K562 (cell line): ENCODE results near the gene LTBP1. TPM values are rescaled to one million over a fixed set of nuclear protein-coding genes. Genes with fewer than 3 reads are reported as not detected.
A peak's percentile ranks its signal among the peaks of the same experiment; 100 is the strongest.

Experiments used
- ATF6 ChIP-seq: sonication (generic); formaldehyde crosslinking; IDR thresholded peaks from 2 replicates; pipeline ENCODE4 v1.4.0; 2020; ENCODE audit warnings: mild to moderate bottlenecking, missing genetic modification reagents
- CSDE1 ChIP-seq, 2 experiments: fragments of 450-650 bp; IDR thresholded peaks; 2 replicates each; pipeline ENCODE4 v1.6.1; 2016; ENCODE audit warnings: mild to moderate bottlenecking in 1 of 2
- ELF4 ChIP-seq: fragments of 450-650 bp; formaldehyde crosslinking; IDR thresholded peaks from 2 replicates; pipeline ENCODE4 v1.4.0; 2022; ENCODE audit warnings: missing genetic modification characterization
- ETV6 ChIP-seq, 3 experiments: fragments of 150-350 bp in 1 of 3; sonication (generic) in 1 of 3; formaldehyde crosslinking in 1 of 3; IDR thresholded peaks; 2 replicates each; pipeline versions ENCODE4 v1.6.1 to v1.8.0; 2014 to 2022; ENCODE audit warnings: borderline replicate concordance in 2 of 3, low read depth in 2 of 3, antibody characterized with exemption in 1 of 3, low read length in 1 of 3, mild to moderate bottlenecking in 1 of 3, missing genetic modification reagents in 1 of 3
- GTF3C2 ChIP-seq: IDR thresholded peaks from 3 replicates; pipeline ENCODE4 v1.6.1; 2011; ENCODE audit warnings: borderline replicate concordance, mild to moderate bottlenecking, moderate library complexity; ENCODE audit not compliant: insufficient read length; ENCODE audit errors: extremely low read depth
- HSF4 ChIP-seq: fragments of 250-450 bp; sonication (Bioruptor Pico); IDR thresholded peaks from 2 replicates; pipeline ENCODE4 v2.1.2; 2022; ENCODE audit warnings: mild to moderate bottlenecking, moderate library complexity, borderline replicate concordance
- MNT ChIP-seq, 2 experiments: fragments of 450-650 bp; conservative IDR thresholded peaks; 2 replicates each; pipeline ENCODE4 v1.6.1; 2017; ENCODE audit warnings: mild to moderate bottlenecking in 2 of 2, moderate library complexity in 2 of 2
- OTX1 ChIP-seq: fragments of 450-650 bp; formaldehyde crosslinking; IDR thresholded peaks from 2 replicates; pipeline ENCODE4 v1.4.0; 2022; ENCODE audit warnings: mild to moderate bottlenecking
- SMARCA4 ChIP-seq: fragments of 450-650 bp; IDR thresholded peaks from 2 replicates; pipeline ENCODE4 v1.6.1; 2016
- SMC3 ChIP-seq: conservative IDR thresholded peaks from 2 replicates; pipeline ENCODE4 v1.6.1; 2011; ENCODE audit warnings: low read depth, low read length, improper control_type of control experiment; ENCODE audit not compliant: insufficient read depth
- SP1 ChIP-seq: sonication (generic); formaldehyde crosslinking; IDR thresholded peaks from 2 replicates; pipeline ENCODE4 v1.8.1; 2022; ENCODE audit warnings: mild to moderate bottlenecking, missing genetic modification reagents
- THRA ChIP-seq: fragments of 450-650 bp; IDR thresholded peaks from 2 replicates; pipeline ENCODE4 v1.6.1; 2017; ENCODE audit warnings: mild to moderate bottlenecking, moderate library complexity
- XRCC5 ChIP-seq: fragments of 200-400 bp; formaldehyde crosslinking; IDR thresholded peaks from 2 replicates; pipeline ENCODE4 v1.6.1; 2017; ENCODE audit warnings: low read depth, mild to moderate bottlenecking, low read length
- ZBTB17 ChIP-seq: fragments of 450-650 bp; formaldehyde crosslinking; IDR thresholded peaks from 2 replicates; pipeline ENCODE4 v1.4.0; 2020; ENCODE audit warnings: mild to moderate bottlenecking
- ZC3H11A ChIP-seq: IDR thresholded peaks from 2 replicates; pipeline ENCODE4 v1.6.1; 2012; ENCODE audit warnings: low read depth, low read length, improper control_type of control experiment
- ZNF395 ChIP-seq: fragments of 200-800 bp; sonication (Bioruptor generic); IDR thresholded peaks from 2 replicates; pipeline ENCODE4 v1.6.1; 2017; ENCODE audit warnings: missing genetic modification characterization, missing compliant biosample characterization
- polyA plus RNA-seq, 8 experiments: library from polyadenylated mRNA; depleted of rRNA in 4 of 8; stranded (reverse) in 5 of 8; unstranded in 3 of 8; fragments of >200 nt; fragmentation: Nextera tagmentation in 2 of 8; fragmentation: Illumina TruSeq in 1 of 8; extraction: Ambion mirVana in 2 of 8; extraction: Trizol in 1 of 8; gene quantifications; 2 replicates each; pipeline versions ENCODE4 v1.2.1 to v1.2.3, GENCODE V29; 2011 to 2014; ENCODE audit warnings: inconsistent platforms in 1 of 8, missing spikeins in 1 of 8
- total RNA-seq, 7 experiments: library from RNA; depleted of rRNA in 6 of 7; stranded (reverse); fragments of >200 nt in 6 of 7; fragmentation: Illumina TruSeq in 2 of 7; extraction: Trizol in 2 of 7; gene quantifications; 2 replicates each; pipeline versions ENCODE4 v1.2.1 to v1.2.3, GENCODE V29; 2011 to 2021; ENCODE audit warnings: low replicate concordance in 1 of 7

Gene LTBP1
- total and polyA plus RNA-seq, 9 of the 15 experiments (the other 6 are each of a cell fraction or from before 2014, with no cell fraction given), result 3.6 to 16.4 (median 8.5) TPM

GRCh38 chr2:33060405-33060804 is 113.7 kb downstream of the LTBP1 start (continued):
- TF ChIP-seq MNT (conservative IDR thresholded peaks at IDR 0.05) (no peak), ETV6 (IDR thresholded peaks at IDR 0.05; ENCODE audit: borderline replicate concordance in 1 of 2, low read depth in 2 of 2, low read length in 1 of 2) (no peak), ETV6 (CRISPR knock-in tag; IDR thresholded peaks at IDR 0.05; ENCODE audit: borderline replicate concordance) (no peak), ELF4 (peak; percentile 60; the same call in 1 of the 2 replicates), OTX1 (0 out of 2 replicates have a peak, but pooled peaks have one; percentile 52), ZC3H11A (no peak), SMC3 (no peak), GTF3C2 (no peak), XRCC5 (no peak), ZNF395 (CRISPR knock-in tag) (no peak), ZBTB17 (no peak), THRA (no peak), CSDE1 (IDR thresholded peaks at IDR 0.05) (no peak), SMARCA4 (peak; percentile 40; the same call in 1 of the 2 replicates), SP1 (no peak), ATF6 (no peak), HSF4 (CRISPR knock-in tag) (no peak)
